Measurements from ENCODE around the gene KLHL40. TPM values are rescaled to one million over a fixed set of nuclear protein-coding genes. Genes with fewer than 3 reads are reported as not detected.

KLHL40 gene
- total and polyA plus RNA-seq, 5 donors = 0.09 to 1.6 (median 0.29) TPM

GRCh38 chr3:42670051-42670576 is 15.2 kb upstream of the KLHL40 start:
- no peak overlapping the region for H3K4me3 ChIP-seq (ENCODE audit: low read length)
- peaks cover 5% of the 10 kb centered on the region for H3K4me1 ChIP-seq (ENCODE audit: control insufficient read depth, insufficient read depth, low read length)
- H3K27me3 ChIP-seq (ENCODE audit: control insufficient read depth, insufficient read depth) = no peaks in the 10 kb centered on the region
- ATAC-seq (no peak), DNase-seq (no peak)
- 78% methylated on average over 7 of the region's 7 CpGs for WGBS
- H3K27ac ChIP-seq (ENCODE audit: low read length) = no peak overlapping the region
- no peaks in the 10 kb centered on the region for H3K9me3 ChIP-seq (ENCODE audit: control insufficient read depth, low read length)
- intact Hi-C loops (cut with DNase I) = no loop called here

GRCh38 chr3:42670670-42671069 is 14.7 kb upstream of the KLHL40 start:
- Histone ChIP-seq H3K4me1 (ENCODE audit: control insufficient read depth, insufficient read depth, low read length) (peaks cover 5% of the 10 kb centered on the region), H3K9me3 (ENCODE audit: control insufficient read depth, low read length) (no peaks in the 10 kb centered on the region), H3K4me3 (ENCODE audit: low read length) (no peak overlapping the region), H3K27me3 (ENCODE audit: control insufficient read depth, insufficient read depth) (no peaks in the 10 kb centered on the region), H3K27ac (ENCODE audit: low read length) (no peak overlapping the region)
- intact Hi-C loops (cut with DNase I) = no loop called here
- 91% methylated on average over 1 of the region's 1 CpG for WGBS
- DNase-seq (no peak), ATAC-seq (no peak)

- Histone ChIP-seq H3K4me3 (ENCODE audit: low read length) (no peak overlapping the region), H3K4me1 (ENCODE audit: control insufficient read depth, insufficient read depth, low read length) (no peaks in the 10 kb centered on the region), H3K9me3 (ENCODE audit: control insufficient read depth, low read length) (no peaks in the 10 kb centered on the region), H3K27me3 (ENCODE audit: control insufficient read depth, insufficient read depth) (no peaks in the 10 kb centered on the region), H3K27ac (ENCODE audit: low read length) (no peak overlapping the region)
- ATAC-seq (no peak), DNase-seq (no peak)
- intact Hi-C loops (cut with DNase I) = no loop called here
- WGBS = 37% methylated on average over 1 of the region's 1 CpG
Observed at GRCh38 chr3:42672515-42672914, 12.8 kb upstream of the KLHL40 start.

- DNase-seq (no peak), ATAC-seq (no peak)
- intact Hi-C loops (cut with DNase I) = no loop called here
- no peaks in the 10 kb centered on the region for H3K9me3 ChIP-seq (ENCODE audit: control insufficient read depth, low read length)
- no peak overlapping the region for H3K27ac ChIP-seq (ENCODE audit: low read length)
- H3K27me3 ChIP-seq (ENCODE audit: control insufficient read depth, insufficient read depth) = no peaks in the 10 kb centered on the region
- no peaks in the 10 kb centered on the region for H3K4me1 ChIP-seq (ENCODE audit: control insufficient read depth, insufficient read depth, low read length)
- no peak overlapping the region for H3K4me3 ChIP-seq (ENCODE audit: low read length)
Observed at GRCh38 chr3:42673082-42673481, 12.3 kb upstream of the KLHL40 start.

- no peaks in the 10 kb centered on the region for H3K9me3 ChIP-seq (ENCODE audit: control insufficient read depth, low read length)
- H3K4me3 ChIP-seq (ENCODE audit: low read length) = no peak overlapping the region
- DNase-seq = no peak
- H3K27ac ChIP-seq (ENCODE audit: low read length) = no peak overlapping the region
- intact Hi-C loops (cut with DNase I) = no loop called here
- no peak for ATAC-seq
- no peaks in the 10 kb centered on the region for H3K4me1 ChIP-seq (ENCODE audit: control insufficient read depth, insufficient read depth, low read length)
- H3K27me3 ChIP-seq (ENCODE audit: control insufficient read depth, insufficient read depth) = no peaks in the 10 kb centered on the region
- WGBS = 58% methylated on average over 3 of the region's 3 CpGs
Observed at GRCh38 chr3:42674146-42674545, 11.2 kb upstream of the KLHL40 start.

GRCh38 chr3:42675909-42676308 is 9.4 kb upstream of the KLHL40 start:
- 87% methylated on average over 2 of the region's 2 CpGs for WGBS
- Histone ChIP-seq H3K4me1 (ENCODE audit: control insufficient read depth, insufficient read depth, low read length) (no peaks in the 10 kb centered on the region), H3K27me3 (ENCODE audit: control insufficient read depth, insufficient read depth) (no peaks in the 10 kb centered on the region), H3K27ac (ENCODE audit: low read length) (no peak overlapping the region), H3K4me3 (ENCODE audit: low read length) (no peak overlapping the region), H3K9me3 (ENCODE audit: control insufficient read depth, low read length) (no peaks in the 10 kb centered on the region)
- DNase-seq (no peak), ATAC-seq (no peak)
- intact Hi-C loops (cut with DNase I) = no loop called here

GRCh38 chr3:42678447-42678846 is 6.9 kb upstream of the KLHL40 start:
- DNase-seq (no peak), ATAC-seq (no peak)
- intact Hi-C loops (cut with DNase I) = no loop called here
- H3K27ac ChIP-seq (ENCODE audit: low read length) = no peak overlapping the region
- 78% methylated on average over 2 of the region's 2 CpGs for WGBS
- no peaks in the 10 kb centered on the region for H3K9me3 ChIP-seq (ENCODE audit: control insufficient read depth, low read length)
- H3K4me1 ChIP-seq (ENCODE audit: control insufficient read depth, insufficient read depth, low read length) = no peaks in the 10 kb centered on the region
- no peak overlapping the region for H3K4me3 ChIP-seq (ENCODE audit: low read length)
- H3K27me3 ChIP-seq (ENCODE audit: control insufficient read depth, insufficient read depth) = no peaks in the 10 kb centered on the region

- no peaks in the 10 kb centered on the region for H3K9me3 ChIP-seq (ENCODE audit: control insufficient read depth, low read length)
- H3K27me3 ChIP-seq (ENCODE audit: control insufficient read depth, insufficient read depth) = no peaks in the 10 kb centered on the region
- H3K27ac ChIP-seq (ENCODE audit: low read length) = no peak overlapping the region
- H3K4me1 ChIP-seq (ENCODE audit: control insufficient read depth, insufficient read depth, low read length) = no peaks in the 10 kb centered on the region
- no peak overlapping the region for H3K4me3 ChIP-seq (ENCODE audit: low read length)
- intact Hi-C loops (cut with DNase I) = no loop called here
- 93% methylated on average over 1 of the region's 1 CpG for WGBS
- DNase-seq = no peak
- ATAC-seq = no peak
Observed at GRCh38 chr3:42680271-42680670, 5.1 kb upstream of the KLHL40 start.

- Histone ChIP-seq H3K4me1 (ENCODE audit: control insufficient read depth, insufficient read depth, low read length) (no peaks in the 10 kb centered on the region), H3K27me3 (ENCODE audit: control insufficient read depth, insufficient read depth) (no peaks in the 10 kb centered on the region), H3K9me3 (ENCODE audit: control insufficient read depth, low read length) (no peaks in the 10 kb centered on the region), H3K4me3 (ENCODE audit: low read length) (no peak overlapping the region), H3K27ac (ENCODE audit: low read length) (no peak overlapping the region)
- intact Hi-C loops (cut with DNase I) = no loop called here
- 76% methylated on average over 4 of the region's 4 CpGs for WGBS
- DNase-seq = no peak
- no peak for ATAC-seq
Observed at GRCh38 chr3:42680806-42681205, 4.5 kb upstream of the KLHL40 start.

GRCh38 chr3:42681361-42682038 is 3.8 kb upstream of the KLHL40 start:
- Histone ChIP-seq H3K27me3 (ENCODE audit: control insufficient read depth, insufficient read depth) (no peaks in the 10 kb centered on the region), H3K9me3 (ENCODE audit: control insufficient read depth, low read length) (no peaks in the 10 kb centered on the region), H3K4me1 (ENCODE audit: control insufficient read depth, insufficient read depth, low read length) (no peaks in the 10 kb centered on the region), H3K4me3 (ENCODE audit: low read length) (no peak overlapping the region), H3K27ac (ENCODE audit: low read length) (no peak overlapping the region)
- intact Hi-C loops (cut with DNase I) = no loop called here
- DNase-seq = no peak
- WGBS = 88% methylated on average over 10 of the region's 10 CpGs
- no peak for ATAC-seq

- peak; percentile 9 to 31 (median 30) for DNase-seq
- H3K4me1 ChIP-seq (ENCODE audit: control insufficient read depth, insufficient read depth, low read length) = no peaks in the 10 kb centered on the region
- intact Hi-C loops (cut with DNase I) = no loop called here
- H3K4me3 ChIP-seq (ENCODE audit: low read length) = no peak overlapping the region
- H3K27ac ChIP-seq (ENCODE audit: low read length) = peak overlapping the region; percentile 32
- no peak for ATAC-seq
- WGBS = 72% methylated on average over 12 of the region's 12 CpGs
- H3K9me3 ChIP-seq (ENCODE audit: control insufficient read depth, low read length) = no peaks in the 10 kb centered on the region
- H3K27me3 ChIP-seq (ENCODE audit: control insufficient read depth, insufficient read depth) = no peaks in the 10 kb centered on the region
Observed at GRCh38 chr3:42682301-42683070, 2.9 kb upstream of the KLHL40 start.
